ENCODE data around the gene PRR5L. TPM values are rescaled to one million over a fixed set of nuclear protein-coding genes. Genes with fewer than 3 reads are reported as not detected.

The PRR5L gene
- total RNA-seq, 2 donors from 2014 or later, result 172 to 264 TPM

DNA sequence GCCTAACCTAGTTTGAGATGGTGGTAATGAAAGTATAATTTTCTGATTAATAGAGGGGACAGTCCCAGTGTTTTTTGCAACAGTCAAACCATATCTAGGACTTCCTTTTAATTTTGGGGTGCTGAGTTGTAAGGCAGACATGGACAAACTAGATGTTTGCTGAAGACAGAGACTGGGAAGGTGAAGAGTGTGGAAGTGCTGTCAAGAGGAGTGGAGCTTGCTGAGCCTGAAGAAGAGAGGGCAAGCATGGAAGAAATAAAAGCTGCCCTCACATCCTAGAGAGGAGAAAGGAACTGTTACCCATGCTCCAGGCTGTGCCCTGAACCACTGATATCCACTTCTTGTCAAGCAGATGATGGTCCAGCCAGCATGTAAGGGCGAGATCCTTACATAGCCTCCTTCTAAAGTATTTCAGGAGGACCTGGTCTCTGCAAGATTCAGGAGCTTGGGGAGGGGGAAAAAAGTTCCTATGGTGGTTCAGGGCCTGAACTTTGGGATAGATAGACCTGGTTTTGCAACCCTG, 51.4 kb downstream of the PRR5L start:
- DNase-seq (no peak), ATAC-seq (no peak)
- intact Hi-C loops (cut with DNase I, micrococcal nuclease), result no loop called here

DNA sequence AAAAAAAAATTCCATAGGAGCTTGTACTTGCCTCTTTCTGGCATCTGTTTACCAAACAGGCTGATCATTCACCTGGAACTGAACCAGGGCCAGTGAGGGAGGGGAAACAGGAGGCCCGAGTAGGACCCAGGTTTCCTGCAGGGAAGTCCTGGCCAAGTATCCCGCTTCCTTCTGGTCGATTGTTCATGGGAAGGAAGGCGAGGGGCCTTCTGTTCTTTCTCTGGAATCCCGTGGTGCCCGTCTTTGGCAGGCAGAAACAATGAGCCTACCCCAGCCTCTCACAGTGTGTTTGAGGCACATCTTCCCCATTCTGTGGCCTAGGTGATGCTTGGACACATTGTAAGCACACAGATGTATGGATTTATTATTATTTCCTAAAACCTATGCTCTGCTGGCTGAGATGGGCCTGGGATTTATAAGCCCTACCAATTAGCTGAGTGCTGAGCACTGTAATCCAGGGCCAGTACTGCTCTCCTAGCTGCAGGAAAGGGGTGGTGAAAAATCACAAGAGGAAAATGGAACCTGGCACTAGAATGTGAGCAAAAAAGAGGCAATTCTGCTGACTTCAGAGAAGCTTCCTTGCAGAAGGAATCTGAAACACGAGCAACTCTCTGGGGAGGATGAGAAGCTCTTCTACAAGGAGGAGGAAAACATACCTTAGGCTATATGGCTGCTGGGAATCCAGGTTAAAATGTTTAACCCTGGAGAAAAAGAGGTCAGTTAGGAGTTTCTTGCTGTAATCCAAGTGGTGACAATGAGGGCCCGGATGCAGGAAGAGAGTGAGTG, 53.5 kb downstream of the PRR5L start:
- ATAC-seq (no peak), DNase-seq (no peak)
- intact Hi-C loops (cut with DNase I, micrococcal nuclease), result no loop called here

DNA sequence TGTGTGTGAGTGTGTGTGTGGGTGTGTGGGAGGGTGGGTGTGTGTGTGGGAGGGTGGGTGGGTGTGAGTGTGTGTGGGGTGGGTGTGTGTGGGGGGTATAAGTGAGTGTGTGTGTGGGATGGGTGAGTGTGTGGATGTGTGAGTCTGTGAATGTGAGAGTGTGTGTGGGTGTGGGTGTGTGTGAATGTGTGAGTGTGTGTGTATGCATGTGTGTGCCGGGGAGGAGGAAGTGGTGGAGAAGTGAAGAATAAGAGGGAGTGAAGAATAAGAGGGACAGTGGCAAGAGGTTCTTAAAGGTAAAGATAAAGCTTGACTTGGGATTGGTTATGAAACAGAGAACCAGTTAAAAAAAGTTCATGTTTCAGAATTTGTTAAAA, 54.0 kb downstream of the PRR5L start:
- intact Hi-C loops (cut with DNase I, micrococcal nuclease), result no loop called here

DNA sequence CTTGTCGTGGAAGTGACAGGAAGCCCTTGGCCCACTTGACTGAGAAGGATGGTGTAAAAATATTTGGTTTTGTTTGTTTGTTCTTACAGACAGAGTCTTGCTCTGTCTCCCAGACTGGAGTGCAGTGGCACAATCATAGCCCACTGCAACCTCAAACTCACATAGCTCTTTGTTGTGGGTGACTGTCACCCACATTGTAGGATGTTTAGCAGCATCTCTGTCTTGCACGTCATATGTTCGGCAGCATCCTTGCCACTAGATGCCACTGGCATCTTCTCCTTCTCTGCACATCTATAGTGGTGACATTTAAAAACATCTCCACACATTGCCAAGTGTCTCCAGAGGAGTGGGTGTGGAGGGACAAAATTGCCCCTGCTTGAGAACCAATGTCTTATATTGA, 56.8 kb downstream of the PRR5L start:
- ATAC-seq, result no peak

More for the DNA sequence above, 54.0 kb downstream of the PRR5L start:
- ATAC-seq (no peak), DNase-seq (no peak)

DNA sequence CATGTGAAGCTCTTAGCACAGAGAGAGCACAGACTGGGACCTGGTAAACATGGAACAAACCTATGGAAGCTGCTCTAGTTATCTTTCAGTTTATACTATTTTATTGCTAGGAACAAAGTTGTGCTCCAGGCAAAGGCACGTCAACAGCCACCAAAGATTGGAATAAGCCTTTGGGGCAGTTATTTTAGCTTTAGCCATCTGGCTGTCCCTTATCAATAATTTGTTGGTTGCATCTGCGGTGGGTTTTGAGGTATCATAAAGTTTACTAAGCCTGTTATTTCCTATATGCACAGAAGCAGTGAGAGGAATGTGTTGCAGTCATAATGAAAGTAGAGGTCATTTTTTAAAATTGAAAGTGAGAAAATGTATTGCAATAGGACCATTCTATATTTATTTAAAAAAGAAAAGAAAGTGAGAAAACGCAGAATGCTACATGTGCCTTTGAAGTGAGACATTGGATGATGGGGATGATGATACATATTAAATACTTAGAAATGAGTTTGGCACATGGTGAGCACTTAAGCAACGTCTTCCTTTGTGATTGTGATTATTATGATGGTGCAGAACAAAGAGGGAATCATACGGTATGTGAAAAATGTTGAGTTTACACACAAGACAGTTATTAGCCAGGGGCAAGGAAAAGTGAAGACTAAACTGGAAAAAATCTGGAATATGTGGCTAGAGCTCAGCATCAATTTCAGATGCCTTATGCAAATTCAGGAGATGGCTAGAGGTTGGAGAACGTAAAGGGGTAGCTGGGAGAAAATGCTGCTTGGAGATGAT, 58.3 kb downstream of the PRR5L start:
- intact Hi-C loops (cut with DNase I, micrococcal nuclease), result no loop called here
- DNase-seq (no peak), ATAC-seq (peak; percentile 29)

More for the DNA sequence above, 56.8 kb downstream of the PRR5L start:
- no peak for DNase-seq
- intact Hi-C loops (cut with DNase I, micrococcal nuclease), result no loop called here

DNA sequence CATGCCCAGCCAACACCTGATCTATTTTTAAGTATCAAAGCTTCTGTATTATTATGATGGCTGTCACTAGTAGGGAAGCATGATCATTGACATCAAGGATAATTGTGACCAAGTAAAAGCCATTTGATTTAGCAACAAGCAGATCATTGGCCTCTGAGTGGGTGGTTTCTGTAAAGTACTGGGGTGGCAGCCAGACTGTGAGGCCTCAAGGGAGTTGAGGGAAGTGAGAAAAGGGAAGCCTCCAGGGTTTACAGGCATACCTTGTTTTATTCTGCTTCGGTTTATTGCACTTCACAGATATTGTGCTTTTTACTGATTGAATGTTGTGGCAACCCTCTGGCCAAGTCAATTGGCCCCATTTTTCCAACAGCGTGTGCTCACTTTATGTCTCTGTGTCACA, 60.1 kb downstream of the PRR5L start:
- intact Hi-C loops (cut with DNase I, micrococcal nuclease), result no loop called here
- peak in 1 of 2 donors; percentile 66 for DNase-seq
- peak; percentile 81 for ATAC-seq

DNA sequence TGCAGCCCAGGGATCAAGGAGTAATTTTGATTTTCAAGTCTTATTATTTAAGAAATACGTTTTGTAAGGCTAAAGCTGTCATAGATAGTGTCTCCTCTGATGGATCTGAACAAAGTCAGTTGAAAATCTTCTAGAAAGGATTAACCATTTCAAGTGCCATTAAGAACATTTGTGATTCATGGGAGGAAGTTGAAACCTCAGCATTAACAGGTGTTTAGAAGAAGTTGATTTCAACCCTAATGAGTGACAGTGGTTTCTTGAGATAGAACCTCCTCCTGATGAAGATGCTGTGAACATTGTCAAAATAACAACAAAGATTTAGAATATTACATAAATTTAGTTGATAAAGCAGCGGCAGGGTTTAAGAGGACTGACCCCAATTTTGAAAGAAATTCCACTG, 61.7 kb downstream of the PRR5L start:
- intact Hi-C loops (cut with DNase I, micrococcal nuclease), result no loop called here
- ATAC-seq, result no peak
- no peak for DNase-seq

DNA sequence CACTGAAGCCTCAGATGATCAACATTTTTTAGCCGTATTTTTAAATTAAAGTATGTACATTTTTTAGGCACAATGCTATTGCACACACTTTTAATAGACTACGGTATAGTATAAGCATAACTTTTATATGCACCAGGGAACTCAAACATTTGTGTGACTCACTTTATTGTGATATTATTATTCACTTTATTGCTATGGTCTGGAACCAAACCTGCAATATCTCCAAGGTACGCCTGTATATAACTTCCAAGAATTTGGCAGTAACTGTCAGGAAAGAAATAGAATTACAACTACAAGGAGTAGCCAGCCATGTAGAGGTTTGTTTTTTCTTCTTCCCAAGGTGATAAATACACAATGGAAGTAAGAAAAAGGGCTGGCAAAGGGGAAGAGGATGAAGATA, 62.3 kb downstream of the PRR5L start:
- ATAC-seq (peak; percentile 74), DNase-seq (no peak)
- intact Hi-C loops (cut with DNase I, micrococcal nuclease), result no loop called here

DNA sequence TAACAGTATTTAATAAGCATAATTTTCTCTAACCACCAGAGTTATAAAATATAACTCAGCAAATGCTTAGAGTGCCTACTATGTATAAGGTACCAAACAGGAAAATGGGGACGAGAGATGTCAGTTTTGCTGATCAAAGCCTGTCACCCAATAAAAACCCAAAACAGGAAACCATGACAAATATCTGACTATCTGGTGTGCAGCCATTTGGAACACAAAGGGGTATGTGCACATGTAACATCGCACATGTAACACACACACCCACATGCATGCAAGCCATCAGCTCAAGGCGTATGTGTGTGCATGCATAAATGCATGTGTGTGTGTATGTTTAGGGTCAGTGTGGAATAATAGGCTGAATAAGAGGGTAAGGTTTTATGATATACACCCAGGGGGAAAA, 64.2 kb downstream of the PRR5L start:
- no peak for ATAC-seq
- DNase-seq, result no peak
- intact Hi-C loops (cut with DNase I, micrococcal nuclease), result no loop called here

DNA sequence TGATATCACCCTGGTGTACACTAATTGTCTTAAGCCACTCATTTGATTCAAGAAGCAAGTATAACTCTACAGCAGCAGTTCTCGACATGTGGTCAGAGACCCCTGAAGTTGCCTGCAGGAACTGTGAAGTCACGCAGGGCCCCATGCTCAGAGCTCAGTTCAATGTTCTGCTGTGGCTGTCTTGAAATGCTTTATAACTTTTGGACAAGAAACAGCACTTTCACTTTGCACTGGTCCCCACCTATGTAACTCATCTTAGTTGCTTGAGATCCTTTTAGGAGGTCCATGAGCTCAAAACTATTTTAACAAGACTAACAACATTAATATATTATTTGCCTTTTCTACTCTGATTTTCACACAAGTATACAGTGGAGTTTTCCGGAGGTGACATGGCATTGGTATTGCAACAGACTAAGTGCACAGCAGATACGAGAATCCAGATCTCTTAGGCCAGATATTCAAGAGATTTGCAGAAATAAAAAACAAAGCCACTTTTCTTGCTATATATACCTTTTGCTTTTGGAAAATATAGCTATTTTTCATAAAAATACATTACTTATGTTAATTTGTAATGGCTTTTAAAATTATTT, 64.8 kb downstream of the PRR5L start:
- no peak for ATAC-seq
- intact Hi-C loops (cut with DNase I, micrococcal nuclease), result no loop called here

DNA sequence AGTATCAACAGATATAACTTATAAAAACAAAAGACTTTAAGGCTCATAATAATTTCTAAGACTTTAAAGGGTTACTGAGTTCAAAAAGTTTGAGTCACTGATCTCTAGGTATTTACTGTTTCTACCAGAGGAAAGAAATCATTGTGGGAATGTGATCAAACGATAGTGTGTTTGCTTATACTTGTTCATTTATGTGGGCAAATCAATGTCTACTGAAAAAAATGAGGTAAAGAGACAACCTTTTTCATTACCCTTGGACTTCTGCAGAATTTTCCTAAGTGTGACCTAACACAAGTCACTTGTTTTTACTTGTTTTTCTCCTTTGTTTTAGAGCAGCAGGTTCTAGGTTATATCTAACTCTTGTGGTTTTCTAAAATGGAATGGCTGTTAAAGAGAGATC, 65.4 kb downstream of the PRR5L start:
- DNase-seq, result no peak
- ATAC-seq, result no peak
- intact Hi-C loops (cut with DNase I, micrococcal nuclease), result no loop called here

More for the DNA sequence above, 64.8 kb downstream of the PRR5L start:
- no peak for DNase-seq

DNA sequence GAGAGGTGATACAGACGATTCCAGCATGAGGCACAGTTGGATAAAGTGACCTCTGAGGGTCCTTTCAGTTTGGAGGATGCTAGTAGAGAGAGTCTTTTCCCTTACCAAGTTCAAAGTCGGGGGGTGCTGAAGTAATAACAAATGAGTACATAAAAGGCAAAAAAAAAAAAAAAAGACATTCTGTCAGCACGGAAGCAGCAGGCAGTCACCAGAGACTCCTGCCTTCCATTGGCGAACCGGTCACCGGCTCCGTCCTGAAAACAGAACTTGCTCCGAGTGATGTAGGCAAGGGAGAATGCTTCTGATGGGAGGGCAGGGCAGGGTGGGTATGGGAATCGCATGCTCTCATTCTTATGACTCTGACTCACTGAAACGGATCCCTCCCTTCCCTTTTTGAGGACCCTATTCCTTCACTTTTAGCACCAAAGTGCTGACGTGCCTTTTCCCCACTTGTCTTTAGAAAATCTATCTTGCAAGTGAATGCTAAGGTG, 65.9 kb downstream of the PRR5L start:
- intact Hi-C loops (cut with DNase I, micrococcal nuclease), result no loop called here
- no peak for DNase-seq
- ATAC-seq, result no peak

DNA sequence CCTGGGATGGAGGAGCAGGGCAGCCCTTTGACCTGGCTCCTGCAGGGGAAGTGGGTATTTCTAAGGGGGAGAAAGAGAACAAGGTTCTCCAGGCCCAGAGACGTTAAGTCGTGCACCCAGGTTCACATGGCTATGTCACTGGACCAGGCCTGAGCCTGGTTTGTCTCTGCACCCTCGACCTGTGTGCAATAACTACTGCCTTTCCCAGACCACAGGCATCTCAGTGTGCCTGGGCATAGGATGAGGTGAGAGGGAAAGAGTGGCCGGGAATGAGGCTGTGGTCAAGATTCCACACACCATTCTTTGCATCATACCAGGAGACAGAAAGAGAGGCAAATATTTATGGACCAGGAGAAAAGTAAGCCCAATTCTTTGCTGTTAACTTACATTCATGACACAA, 66.8 kb downstream of the PRR5L start:
- no peak for DNase-seq
- intact Hi-C loops (cut with DNase I, micrococcal nuclease), result no loop called here

DNA sequence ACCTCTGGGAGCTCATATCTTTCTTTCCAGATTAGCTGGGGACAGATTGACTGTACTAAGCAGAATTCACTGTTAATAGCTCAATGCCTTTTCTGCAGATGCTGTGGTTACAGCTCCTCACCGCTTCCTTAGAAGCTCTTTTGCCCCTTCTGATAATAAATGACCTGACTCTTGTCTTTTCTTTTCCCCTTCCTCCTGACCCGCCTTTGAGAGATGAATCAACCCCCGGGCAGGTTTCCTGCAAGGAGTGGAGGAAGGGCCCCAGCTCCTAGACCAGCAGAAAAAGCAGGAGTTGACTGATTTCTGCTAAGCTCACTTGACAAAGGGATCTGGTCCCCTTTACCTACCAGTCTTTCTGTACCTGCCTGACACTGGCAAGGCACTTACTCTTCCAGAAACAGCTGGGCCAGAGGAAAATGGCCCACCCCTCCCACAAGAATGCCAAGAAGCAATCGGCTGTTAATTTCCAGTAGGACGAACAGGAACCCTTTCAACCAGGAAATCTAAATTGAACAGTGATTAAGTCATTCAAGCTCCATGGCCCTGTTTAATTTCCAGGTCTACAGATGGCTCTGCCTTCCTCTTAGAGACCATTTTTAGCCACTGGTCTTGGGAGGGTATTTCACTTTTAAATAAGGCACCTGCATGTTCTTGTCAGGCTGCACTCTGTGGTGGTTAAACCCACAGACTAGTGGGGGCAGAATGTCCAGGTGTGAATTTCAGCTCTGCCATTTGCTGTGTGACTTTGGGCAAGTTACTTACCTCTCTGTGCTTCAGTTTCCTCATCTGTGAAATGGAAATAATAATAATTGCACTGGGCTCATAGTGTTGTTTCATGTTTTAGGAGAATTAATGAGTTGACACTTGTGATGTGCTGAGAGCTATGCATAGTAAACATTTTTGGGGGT, 67.5 kb downstream of the PRR5L start:
- intact Hi-C loops (cut with DNase I, micrococcal nuclease), result no loop called here
- DNase-seq (no peak), ATAC-seq (peak; percentile 64)

More for the DNA sequence above, 66.8 kb downstream of the PRR5L start:
- ATAC-seq, result no peak

DNA sequence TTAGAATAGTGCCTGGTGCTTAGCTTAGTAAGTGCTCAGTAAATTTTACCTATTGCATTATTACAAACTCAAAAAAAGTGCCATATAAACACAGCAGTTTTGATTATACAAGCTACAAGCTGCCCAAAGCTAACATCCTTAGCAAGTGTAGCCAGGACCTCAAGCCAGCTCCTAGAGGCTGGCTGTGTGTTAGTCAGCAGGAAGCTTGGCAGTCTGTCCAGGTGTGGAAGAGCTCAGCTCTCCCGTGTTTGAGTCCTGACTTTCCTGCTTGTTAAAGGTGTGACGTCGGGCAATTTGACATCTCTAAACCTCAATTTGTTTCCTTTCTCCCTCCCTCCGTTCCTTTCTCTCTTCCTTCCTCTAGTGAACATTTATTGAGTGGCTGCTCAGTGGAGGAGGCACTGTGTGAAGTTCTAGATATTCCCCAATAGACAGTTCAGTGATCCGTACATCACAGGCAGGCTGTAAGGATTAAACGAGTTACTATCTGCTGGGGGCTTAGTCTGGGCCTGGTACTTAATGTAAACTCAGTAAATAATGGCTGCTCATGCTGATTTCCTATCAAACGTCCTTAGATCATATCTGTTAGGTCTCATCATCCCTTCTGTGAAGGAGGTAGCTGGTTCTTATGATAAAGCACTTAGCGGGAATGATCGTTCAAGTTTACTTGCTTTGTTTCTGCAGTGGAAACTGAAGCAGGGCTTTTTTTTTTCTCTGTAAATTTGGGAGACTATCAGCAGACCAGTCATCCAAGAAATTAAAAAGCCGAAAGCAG, 68.7 kb downstream of the PRR5L start:
- peak; percentile 48 to 69 for DNase-seq
- peak; percentile 84 for ATAC-seq
- intact Hi-C loops (cut with DNase I, micrococcal nuclease), result no loop called here

DNA sequence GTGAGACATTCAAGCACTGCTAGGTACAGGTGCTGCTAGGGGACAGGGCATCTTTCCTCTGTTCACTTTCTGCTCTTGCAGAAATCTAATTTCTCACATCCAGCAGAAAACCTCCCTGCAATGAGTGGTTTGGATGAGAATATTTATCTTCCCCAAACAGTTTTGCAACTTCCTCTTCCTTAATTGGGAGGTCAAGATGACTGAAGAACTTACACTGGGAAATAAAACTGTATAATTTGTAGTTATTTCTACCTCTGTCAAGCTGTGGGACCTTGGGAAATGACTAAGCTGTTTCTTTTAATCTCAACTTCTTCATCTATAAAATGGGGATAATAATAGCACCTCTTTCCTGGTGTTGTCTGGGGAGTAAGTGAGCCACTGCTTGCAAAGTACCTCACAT, 69.8 kb downstream of the PRR5L start:
- intact Hi-C loops (cut with DNase I, micrococcal nuclease), result no loop called here
- ATAC-seq, result no peak
- DNase-seq, result no peak

DNA sequence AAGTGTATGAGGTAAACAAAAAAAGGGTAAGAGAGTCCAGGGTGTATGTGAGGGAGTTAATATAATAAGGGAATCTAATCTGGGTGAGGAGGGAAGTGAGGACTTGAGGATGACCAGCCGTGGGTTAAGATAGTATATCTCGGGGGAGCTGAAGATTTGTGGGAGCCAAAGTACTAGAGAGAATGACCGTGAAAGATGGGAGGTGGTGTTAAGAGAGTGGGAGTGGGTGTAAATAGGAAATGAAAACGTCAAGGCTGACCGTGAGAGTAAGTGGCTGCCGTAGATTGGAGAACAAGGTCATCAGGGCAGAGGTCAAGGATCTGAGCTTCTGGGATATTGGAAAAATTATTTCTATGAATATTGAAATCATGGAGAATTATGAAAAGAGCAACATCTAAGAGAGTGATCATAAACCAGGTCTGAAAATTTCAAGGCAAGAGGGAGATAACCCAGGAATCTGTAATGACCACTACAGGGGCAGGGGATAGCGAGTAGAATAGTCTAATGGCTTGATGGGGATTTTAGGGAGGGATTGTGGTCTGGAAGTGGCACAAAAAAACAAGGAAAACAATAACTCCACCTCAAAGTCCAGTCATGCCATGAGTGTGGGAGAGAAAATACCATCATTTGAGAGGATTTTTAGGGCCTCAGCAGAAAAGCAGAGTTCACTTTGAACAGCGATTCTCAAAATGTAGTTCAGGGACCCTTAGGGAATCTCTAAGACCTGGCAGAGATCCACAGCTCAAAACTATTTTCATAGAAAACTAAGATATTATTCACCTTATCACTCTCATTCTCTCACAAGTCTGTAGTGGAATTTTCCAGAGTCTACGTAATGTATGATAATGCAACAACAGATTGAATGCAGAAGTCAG, 72.0 kb downstream of the PRR5L start:
- no peak for ATAC-seq
- intact Hi-C loops (cut with DNase I, micrococcal nuclease), result no loop called here
- DNase-seq, result no peak
